ENCODE data around the gene SPATC1L.
"Not testable (repeated sequence)": the region's sequence is repeated elsewhere in the genome, so short reads cannot be mapped to it uniquely, and the experiment has no call there.

Gene SPATC1L

GRCh38 chr21:46178961-46179360 lies 5.3 kb downstream of the SPATC1L start:
- DNase-seq (ENCODE audit: low read depth), result no peak
- H3K4me3 ChIP-seq (ENCODE audit: low read depth, low read length), result no peak overlapping the region
- TF ChIP-seq CTCF (IDR thresholded peaks at IDR 0.05; ENCODE audit: control insufficient read depth, extremely low read depth, insufficient read depth), result no peak

- DNase-seq (ENCODE audit: low read depth), result not testable (repeated sequence)
These were observed 7.7 kb downstream of the SPATC1L start for GRCh38 chr21:46176443-46177129.

GRCh38 chr21:46173573-46173972 lies 10.7 kb downstream of the SPATC1L start:
- TF ChIP-seq CTCF (IDR thresholded peaks at IDR 0.05; ENCODE audit: control insufficient read depth, extremely low read depth, insufficient read depth), result no peak
- no peak overlapping the region for H3K4me3 ChIP-seq (ENCODE audit: low read depth, low read length)
- no peak for DNase-seq (ENCODE audit: low read depth)

More at GRCh38 chr21:46176443-46177129, 7.7 kb downstream of the SPATC1L start:
- H3K4me3 ChIP-seq (ENCODE audit: low read depth, low read length), result not testable (repeated sequence)

- no peak for TF ChIP-seq CTCF (IDR thresholded peaks at IDR 0.05; ENCODE audit: control insufficient read depth, extremely low read depth, insufficient read depth)
- no peak overlapping the region for H3K4me3 ChIP-seq (ENCODE audit: low read depth, low read length)
- DNase-seq (ENCODE audit: low read depth), result no peak
These were observed 11.3 kb downstream of the SPATC1L start for GRCh38 chr21:46172863-46173528.

GRCh38 chr21:46171996-46172862 lies 12.0 kb downstream of the SPATC1L start:
- no peak for TF ChIP-seq CTCF (IDR thresholded peaks at IDR 0.05; ENCODE audit: control insufficient read depth, extremely low read depth, insufficient read depth)
- no peak for DNase-seq (ENCODE audit: low read depth)
- H3K4me3 ChIP-seq (ENCODE audit: low read depth, low read length), result no peak overlapping the region

GRCh38 chr21:46171585-46171984 lies 12.7 kb downstream of the SPATC1L start:
- DNase-seq (ENCODE audit: low read depth), result no peak
- TF ChIP-seq CTCF (IDR thresholded peaks at IDR 0.05; ENCODE audit: control insufficient read depth, extremely low read depth, insufficient read depth), result no peak

GRCh38 chr21:46170436-46171193 lies 13.6 kb downstream of the SPATC1L start:
- not testable (repeated sequence) for DNase-seq (ENCODE audit: low read depth); H3K4me3 ChIP-seq (ENCODE audit: low read depth, low read length)

More at GRCh38 chr21:46171585-46171984, 12.7 kb downstream of the SPATC1L start:
- H3K4me3 ChIP-seq (ENCODE audit: low read depth, low read length), result no peak overlapping the region
